Panc1 (cell line): Measurements from ENCODE around the gene ERBB3. TPM values are rescaled to one million over a fixed set of nuclear protein-coding genes. Genes with fewer than 3 reads are reported as not detected.
"Not testable (repeated sequence)": the region's sequence is repeated elsewhere in the genome, so short reads cannot be mapped to it uniquely, and the experiment has no call there.

Experiments used
- ATAC-seq: fragments of 200-7000 bp; cut with Tn5 transposase; 2 replicates; pipeline ENCODE4 v1.9.1; 2020; ENCODE audit warnings: mild to moderate bottlenecking, moderate library complexity
- BruUV-seq: library from RNA; stranded (reverse); fragments of 400-500 nt; replicated peaks from 2 replicates; lab custom pipeline; 2021; lab: Mats Ljungman, UMichigan
- CTCF ChIA-PET: fragments of 300-600 bp; sonication (Branson Sonifier 250); formaldehyde crosslinking; loops from one replicate; lab custom pipeline; 2022; ENCODE audit warnings: antibody characterized with exemption; lab: Charles Lee
- POLR2A ChIA-PET: fragments of 300-600 bp; sonication (Branson Sonifier 250); formaldehyde crosslinking; loops from one replicate; lab custom pipeline; 2022; ENCODE audit warnings: antibody characterized with exemption; lab: Charles Lee
- DNase-seq: peaks from one replicate; pipeline ENCODE4 v3.0.0-alpha.2; 2010; ENCODE audit warnings: low read depth, low spot score
- H3K27ac ChIP-seq: 2 replicates; pipeline ENCODE4 v1.5.1; 2011; ENCODE audit warnings: mild to moderate bottlenecking, low read length, inconsistent platforms
- H3K27me3 ChIP-seq: fragments of 200-500 bp; sonication (Bioruptor generic); 2 replicates; pipeline ENCODE4 v1.6.0; 2014; ENCODE audit warnings: low read length, inconsistent platforms; ENCODE audit not compliant: control insufficient read depth, insufficient read depth
- H3K36me3 ChIP-seq: fragments of 200-500 bp; sonication (Bioruptor generic); 2 replicates; pipeline ENCODE4 v1.5.1; 2014; ENCODE audit warnings: inconsistent platforms, mild to moderate bottlenecking, low read length, moderate library complexity; ENCODE audit not compliant: control insufficient read depth, insufficient read depth
- H3K4me1 ChIP-seq: 2 replicates; pipeline ENCODE4 v1.5.1; 2011; ENCODE audit warnings: inconsistent platforms, mild to moderate bottlenecking, low read length, moderate library complexity; ENCODE audit not compliant: control insufficient read depth, insufficient read depth
- H3K4me3 ChIP-seq, 2 experiments: 2 replicates each; pipeline ENCODE4 v1.5.1; 2011 to 2012; ENCODE audit warnings: low read depth in 2 of 2, low read length in 2 of 2, mild to moderate bottlenecking in 2 of 2, inconsistent platforms in 1 of 2, moderate library complexity in 1 of 2
- H3K9me3 ChIP-seq: fragments of 200-500 bp; sonication (Bioruptor generic); 2 replicates; pipeline ENCODE4 v1.5.1; 2014; ENCODE audit warnings: low read depth, mild to moderate bottlenecking, inconsistent platforms, low read length, moderate library complexity; ENCODE audit not compliant: control insufficient read depth, insufficient read depth
- CTCF ChIP-seq: fragments of 450-650 bp; IDR thresholded peaks from 2 replicates; pipeline ENCODE4 v1.5.1; 2017; ENCODE audit warnings: mild to moderate bottlenecking
- POLR2AphosphoS5 ChIP-seq: IDR thresholded peaks from 2 replicates; pipeline ENCODE4 v1.6.1; 2012; ENCODE audit warnings: mild to moderate bottlenecking, low read depth, low read length, moderate library complexity
- SIN3A ChIP-seq: IDR thresholded peaks from 2 replicates; pipeline ENCODE4 v1.6.1; 2012; ENCODE audit warnings: low read depth, mild to moderate bottlenecking, low read length, moderate library complexity, borderline replicate concordance; ENCODE audit not compliant: insufficient read depth
- TCF7L2 ChIP-seq: IDR thresholded peaks from 2 replicates; pipeline ENCODE4 v1.6.1; 2011; ENCODE audit warnings: mild to moderate bottlenecking, low read depth, low read length, inconsistent platforms
- in situ Hi-C: cut with HindIII; loops from 2 replicates; pipeline ENCODE4 v1.10.0; 2016; ENCODE audit warnings: low sequenced_read_pairs, low pct_unique_long_range_greater_than_20kb
- intact Hi-C: fragments of 100-400 bp; cut with micrococcal nuclease; formaldehyde crosslinking; loops from one replicate; pipeline ENCODE4 v1.10.0; 2022; ENCODE audit not compliant: unreplicated experiment
- total RNA-seq: library from RNA; stranded (reverse); gene quantifications from one replicate; pipeline ENCODE4 v1.2.1, GENCODE V29; 2021; ENCODE audit not compliant: unreplicated experiment
- TF ChIP-seq, protein P1 (sequence below), 2 experiments: IDR thresholded peaks; 2 replicates each; pipeline ENCODE4 v1.6.1; 2011 to 2012; ENCODE audit warnings: low read depth in 2 of 2, control low read depth in 1 of 2, low read length in 1 of 2, mild to moderate bottlenecking in 1 of 2, moderate library complexity in 1 of 2; ENCODE audit not compliant: insufficient read depth in 1 of 2

ERBB3 gene
- total RNA-seq, 1 experiment from 2014 or later: 0.90 TPM

DNA sequence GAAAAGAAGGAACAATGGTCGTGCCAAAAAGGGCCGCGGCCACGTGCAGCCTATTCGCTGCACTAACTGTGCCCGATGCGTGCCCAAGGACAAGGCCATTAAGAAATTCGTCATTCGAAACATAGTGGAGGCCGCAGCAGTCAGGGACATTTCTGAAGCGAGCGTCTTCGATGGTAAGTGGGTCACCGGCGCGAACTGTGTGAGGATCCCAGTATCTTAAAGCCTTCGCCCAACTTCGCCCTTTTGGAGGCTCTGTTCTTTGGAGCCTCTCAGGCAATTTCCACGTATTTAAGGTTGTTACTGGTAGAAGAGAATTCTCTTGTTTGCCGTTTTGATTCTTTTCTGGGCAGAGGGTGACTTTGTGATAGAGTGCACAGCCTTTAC lies 37.5 kb upstream of the ERBB3 start:
- H3K36me3 ChIP-seq: peaks cover 23% of the 10 kb centered on the region
- peak overlapping the region; percentile 100 for H3K27ac ChIP-seq
- DNase-seq, H3K27me3 ChIP-seq, CTCF ChIA-PET, in situ Hi-C loops, H3K4me1 ChIP-seq, H3K9me3 ChIP-seq, ATAC-seq, POLR2A ChIA-PET: not testable (repeated sequence)
- TSS peak; percentile 97 for BruUV-seq
- H3K4me3 ChIP-seq: peak overlapping the region; percentile 92 to 96
- intact Hi-C loops: loop anchor here (5.0 to 10.0 kb wide), 2 partner anchors 45 to 72 kb away; partner anchors contain the start of genes RPL41, SUOX and ZC3H10

- intact Hi-C loops (loop anchor here (5.0 to 10.0 kb wide), 2 partner anchors 46 to 72 kb away; partner anchors contain the start of genes RPL41, SUOX and ZC3H10), in situ Hi-C loops (no loop called here)
- Histone ChIP-seq H3K27ac (peak overlapping the region; percentile 100), H3K4me1 (0 out of 2 replicates have a peak, but pooled peaks cover 6% of the 10 kb centered on the region), H3K4me3 (peak overlapping the region; percentile 92 to 96), H3K9me3 (no peaks in the 10 kb centered on the region), H3K36me3 (peaks cover 23% of the 10 kb centered on the region), H3K27me3 (no peaks in the 10 kb centered on the region)
- no TSS peak for BruUV-seq
- CTCF ChIA-PET: no interaction called here
- POLR2A ChIA-PET: no interaction called here
- no peak for TF ChIP-seq CTCF
- no peak for TF ChIP-seq TCF7L2
- TF ChIP-seq SIN3A: no peak
- TF ChIP-seq POLR2AphosphoS5: no peak
- TF ChIP-seq, protein P1, sequence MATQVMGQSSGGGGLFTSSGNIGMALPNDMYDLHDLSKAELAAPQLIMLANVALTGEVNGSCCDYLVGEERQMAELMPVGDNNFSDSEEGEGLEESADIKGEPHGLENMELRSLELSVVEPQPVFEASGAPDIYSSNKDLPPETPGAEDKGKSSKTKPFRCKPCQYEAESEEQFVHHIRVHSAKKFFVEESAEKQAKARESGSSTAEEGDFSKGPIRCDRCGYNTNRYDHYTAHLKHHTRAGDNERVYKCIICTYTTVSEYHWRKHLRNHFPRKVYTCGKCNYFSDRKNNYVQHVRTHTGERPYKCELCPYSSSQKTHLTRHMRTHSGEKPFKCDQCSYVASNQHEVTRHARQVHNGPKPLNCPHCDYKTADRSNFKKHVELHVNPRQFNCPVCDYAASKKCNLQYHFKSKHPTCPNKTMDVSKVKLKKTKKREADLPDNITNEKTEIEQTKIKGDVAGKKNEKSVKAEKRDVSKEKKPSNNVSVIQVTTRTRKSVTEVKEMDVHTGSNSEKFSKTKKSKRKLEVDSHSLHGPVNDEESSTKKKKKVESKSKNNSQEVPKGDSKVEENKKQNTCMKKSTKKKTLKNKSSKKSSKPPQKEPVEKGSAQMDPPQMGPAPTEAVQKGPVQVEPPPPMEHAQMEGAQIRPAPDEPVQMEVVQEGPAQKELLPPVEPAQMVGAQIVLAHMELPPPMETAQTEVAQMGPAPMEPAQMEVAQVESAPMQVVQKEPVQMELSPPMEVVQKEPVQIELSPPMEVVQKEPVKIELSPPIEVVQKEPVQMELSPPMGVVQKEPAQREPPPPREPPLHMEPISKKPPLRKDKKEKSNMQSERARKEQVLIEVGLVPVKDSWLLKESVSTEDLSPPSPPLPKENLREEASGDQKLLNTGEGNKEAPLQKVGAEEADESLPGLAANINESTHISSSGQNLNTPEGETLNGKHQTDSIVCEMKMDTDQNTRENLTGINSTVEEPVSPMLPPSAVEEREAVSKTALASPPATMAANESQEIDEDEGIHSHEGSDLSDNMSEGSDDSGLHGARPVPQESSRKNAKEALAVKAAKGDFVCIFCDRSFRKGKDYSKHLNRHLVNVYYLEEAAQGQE (IDR thresholded peaks at IDR 0.05; ENCODE audit: insufficient read depth in 1 of 2, low read depth in 2 of 2, low read length in 1 of 2): no peak
- DNase-seq (no peak), ATAC-seq (no peak)
Measured at GRCh38 chr12:56042843-56043242, 37.1 kb upstream of the ERBB3 start.

- Histone ChIP-seq H3K4me1 (0 out of 2 replicates have a peak, but pooled peaks cover 3% of the 10 kb centered on the region), H3K9me3 (no peaks in the 10 kb centered on the region), H3K27ac (peak overlapping the region; percentile 20; the same call in 1 of the 2 replicates), H3K4me3 (no peak overlapping the region), H3K36me3 (peaks cover 23% of the 10 kb centered on the region), H3K27me3 (no peaks in the 10 kb centered on the region)
- ATAC-seq: no peak
- POLR2A ChIA-PET: interaction anchor here (0.6 kb wide), 1 partner anchor 53 kb away, joined by 4 read pairs; no protein-coding TSS in a partner anchor
- no peak for TF ChIP-seq TCF7L2
- TF ChIP-seq, protein P1 (IDR thresholded peaks at IDR 0.05; ENCODE audit: insufficient read depth in 1 of 2, low read depth in 2 of 2, low read length in 1 of 2): no peak
- no peak for TF ChIP-seq CTCF
- no peak for TF ChIP-seq SIN3A
- in situ Hi-C loops (no loop called here), intact Hi-C loops (loop anchor here (10.0 kb wide), 1 partner anchor 69 kb away; the partner anchor contains the start of genes RPL41 and ZC3H10)
- BruUV-seq: no TSS peak
- CTCF ChIA-PET: no interaction called here
- DNase-seq: no peak
Measured at GRCh38 chr12:56046027-56046780, 33.8 kb upstream of the ERBB3 start.
